GM13977 (cell line): ENCODE results near the gene LMF2.

ENCODE experiments used
- DNase-seq: peaks from one replicate; pipeline ENCODE4 v3.0.0; 2012; ENCODE audit warnings: low spot score
- in situ Hi-C: fragments of 300-500 bp; cut with MboI; formaldehyde crosslinking; loops from one replicate; pipeline ENCODE4 v1.12.0; 2022; ENCODE audit warnings: low sequenced_read_pairs, low pct_unique_long_range_greater_than_20kb, mixed read lengths, inconsistent platforms; ENCODE audit not compliant: unreplicated experiment
- TF ChIP-seq, protein P1 (sequence below): IDR thresholded peaks from 2 replicates; pipeline ENCODE4 v1.5.1; 2012; ENCODE audit warnings: mild to moderate bottlenecking, control low read depth; ENCODE audit not compliant: insufficient read depth; ENCODE audit errors: extremely low read depth, missing control alignments

LMF2 gene

DNA sequence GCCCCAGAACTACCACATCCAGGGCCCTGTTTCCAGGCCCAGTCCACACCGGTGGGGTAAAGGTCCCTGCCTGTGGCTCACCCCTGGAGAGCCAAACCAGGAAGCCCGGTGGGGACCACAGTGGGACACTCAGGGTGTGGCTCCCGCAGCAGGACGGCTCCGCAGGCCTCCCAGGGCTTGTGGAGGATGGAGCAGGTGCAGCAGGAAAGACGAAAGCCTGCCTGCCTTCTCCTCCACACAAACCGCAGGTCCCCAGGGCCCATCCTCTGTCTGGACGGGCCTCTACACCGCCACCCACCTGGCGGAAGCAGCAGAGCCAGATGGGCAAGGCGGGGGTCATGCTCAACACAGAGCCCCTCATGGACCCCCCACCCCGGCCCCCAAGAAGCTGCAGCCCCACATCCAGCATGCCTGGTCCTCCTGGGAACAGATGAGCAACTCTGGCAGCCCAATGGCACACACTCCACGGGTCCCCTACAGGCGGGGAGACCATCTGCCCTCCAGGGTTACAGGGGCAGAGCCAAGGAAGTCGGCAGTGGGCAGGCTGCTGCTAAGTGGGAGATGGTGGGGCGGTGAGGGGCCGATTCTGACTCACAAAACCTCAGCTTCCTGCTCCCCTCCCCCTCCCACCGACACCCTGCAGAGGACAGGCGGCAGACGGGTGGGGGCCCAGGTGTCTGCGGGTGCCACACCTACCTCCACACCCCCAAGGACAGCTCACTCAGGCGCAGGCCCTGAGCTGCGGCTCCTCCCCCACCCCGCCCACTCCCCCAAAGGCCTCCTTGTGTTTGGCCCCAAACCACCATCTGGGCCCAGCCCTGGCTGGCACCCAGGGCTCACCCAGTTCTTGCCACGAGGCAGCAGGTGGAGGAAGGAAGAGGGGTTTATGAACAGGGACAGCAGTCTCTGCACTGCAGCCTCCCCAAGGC, 37.9 kb downstream of the LMF2 start:
- TF ChIP-seq, protein P1, sequence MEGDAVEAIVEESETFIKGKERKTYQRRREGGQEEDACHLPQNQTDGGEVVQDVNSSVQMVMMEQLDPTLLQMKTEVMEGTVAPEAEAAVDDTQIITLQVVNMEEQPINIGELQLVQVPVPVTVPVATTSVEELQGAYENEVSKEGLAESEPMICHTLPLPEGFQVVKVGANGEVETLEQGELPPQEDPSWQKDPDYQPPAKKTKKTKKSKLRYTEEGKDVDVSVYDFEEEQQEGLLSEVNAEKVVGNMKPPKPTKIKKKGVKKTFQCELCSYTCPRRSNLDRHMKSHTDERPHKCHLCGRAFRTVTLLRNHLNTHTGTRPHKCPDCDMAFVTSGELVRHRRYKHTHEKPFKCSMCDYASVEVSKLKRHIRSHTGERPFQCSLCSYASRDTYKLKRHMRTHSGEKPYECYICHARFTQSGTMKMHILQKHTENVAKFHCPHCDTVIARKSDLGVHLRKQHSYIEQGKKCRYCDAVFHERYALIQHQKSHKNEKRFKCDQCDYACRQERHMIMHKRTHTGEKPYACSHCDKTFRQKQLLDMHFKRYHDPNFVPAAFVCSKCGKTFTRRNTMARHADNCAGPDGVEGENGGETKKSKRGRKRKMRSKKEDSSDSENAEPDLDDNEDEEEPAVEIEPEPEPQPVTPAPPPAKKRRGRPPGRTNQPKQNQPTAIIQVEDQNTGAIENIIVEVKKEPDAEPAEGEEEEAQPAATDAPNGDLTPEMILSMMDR = no peak
- in situ Hi-C loops = no loop called here
- DNase-seq = peak; percentile 95

DNA sequence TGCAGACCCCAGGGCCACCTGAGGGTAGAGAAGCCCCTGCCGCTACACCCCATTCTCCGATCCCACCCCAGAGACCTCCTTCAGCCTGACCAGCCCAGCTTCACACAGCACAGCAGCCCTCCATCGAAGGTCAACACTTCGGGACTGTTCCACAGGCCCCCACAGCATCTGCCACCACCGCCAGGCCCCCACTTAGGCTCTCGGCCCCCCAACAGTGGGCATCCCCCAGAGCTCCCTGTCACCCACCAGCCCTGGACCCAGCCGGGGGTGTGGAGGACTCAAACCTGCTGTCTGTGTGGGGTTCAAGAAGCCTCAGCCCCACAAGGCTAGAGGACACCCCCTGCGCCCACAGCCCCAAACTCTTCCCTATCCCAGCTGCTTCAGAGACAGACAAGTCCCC, 38.9 kb downstream of the LMF2 start:
- DNase-seq = no peak
- TF ChIP-seq, protein P1 = no peak
- in situ Hi-C loops = no loop called here

DNA sequence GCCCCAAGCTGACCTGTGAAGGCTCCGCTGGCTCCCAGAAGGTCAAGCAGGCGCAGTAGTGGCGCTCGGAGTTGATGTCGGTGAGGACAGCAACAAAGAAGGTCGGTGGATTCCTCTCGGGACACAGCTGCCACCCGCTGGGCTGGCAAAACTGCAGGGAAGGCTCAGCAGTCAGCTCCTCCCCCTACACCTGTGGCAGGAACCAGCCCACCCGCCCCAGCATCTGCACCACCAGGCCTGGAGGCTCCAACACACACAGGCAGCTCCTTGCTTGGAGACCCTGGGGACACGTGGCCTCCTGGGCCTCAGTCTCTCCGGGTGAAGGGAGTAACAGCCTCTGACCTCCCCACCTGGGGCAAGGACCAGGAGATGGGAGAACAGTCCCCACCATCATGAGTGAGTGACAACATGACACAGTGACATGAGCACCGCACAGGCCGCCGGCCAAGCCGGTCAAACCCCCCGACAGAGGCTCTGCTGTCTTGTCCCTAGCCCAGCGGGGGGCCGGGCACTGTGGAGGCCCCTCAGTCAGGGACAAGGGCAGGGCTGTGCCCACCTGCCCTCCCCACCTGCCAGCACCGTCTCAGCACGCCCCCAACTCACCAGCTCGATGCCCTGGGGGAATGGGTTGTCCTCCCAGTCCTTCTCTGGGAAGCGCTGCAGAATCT, 39.6 kb downstream of the LMF2 start:
- in situ Hi-C loops = no loop called here
- no peak for DNase-seq
- TF ChIP-seq, protein P1 = no peak

DNA sequence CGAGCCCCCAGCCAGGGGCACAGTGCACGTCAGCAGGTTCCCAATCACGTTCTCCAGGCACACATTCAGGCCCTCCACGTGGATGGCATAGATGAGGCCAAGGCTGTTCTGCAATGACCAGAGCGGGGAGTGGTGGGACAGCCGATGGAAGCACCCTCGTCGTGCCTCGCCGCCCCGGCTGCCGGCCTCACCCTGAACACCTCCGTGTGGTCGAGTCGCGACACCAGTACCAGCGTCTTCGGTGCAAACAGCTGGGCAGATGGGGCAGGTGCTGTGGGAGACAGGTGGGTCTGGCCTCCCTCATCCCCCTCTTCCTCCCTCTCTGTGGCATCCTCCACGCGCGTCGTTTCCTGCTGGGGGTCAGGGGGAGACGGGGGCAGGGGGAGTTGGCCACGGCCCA, 40.2 kb downstream of the LMF2 start:
- TF ChIP-seq, protein P1 = no peak
- in situ Hi-C loops = no loop called here
- no peak for DNase-seq

DNA sequence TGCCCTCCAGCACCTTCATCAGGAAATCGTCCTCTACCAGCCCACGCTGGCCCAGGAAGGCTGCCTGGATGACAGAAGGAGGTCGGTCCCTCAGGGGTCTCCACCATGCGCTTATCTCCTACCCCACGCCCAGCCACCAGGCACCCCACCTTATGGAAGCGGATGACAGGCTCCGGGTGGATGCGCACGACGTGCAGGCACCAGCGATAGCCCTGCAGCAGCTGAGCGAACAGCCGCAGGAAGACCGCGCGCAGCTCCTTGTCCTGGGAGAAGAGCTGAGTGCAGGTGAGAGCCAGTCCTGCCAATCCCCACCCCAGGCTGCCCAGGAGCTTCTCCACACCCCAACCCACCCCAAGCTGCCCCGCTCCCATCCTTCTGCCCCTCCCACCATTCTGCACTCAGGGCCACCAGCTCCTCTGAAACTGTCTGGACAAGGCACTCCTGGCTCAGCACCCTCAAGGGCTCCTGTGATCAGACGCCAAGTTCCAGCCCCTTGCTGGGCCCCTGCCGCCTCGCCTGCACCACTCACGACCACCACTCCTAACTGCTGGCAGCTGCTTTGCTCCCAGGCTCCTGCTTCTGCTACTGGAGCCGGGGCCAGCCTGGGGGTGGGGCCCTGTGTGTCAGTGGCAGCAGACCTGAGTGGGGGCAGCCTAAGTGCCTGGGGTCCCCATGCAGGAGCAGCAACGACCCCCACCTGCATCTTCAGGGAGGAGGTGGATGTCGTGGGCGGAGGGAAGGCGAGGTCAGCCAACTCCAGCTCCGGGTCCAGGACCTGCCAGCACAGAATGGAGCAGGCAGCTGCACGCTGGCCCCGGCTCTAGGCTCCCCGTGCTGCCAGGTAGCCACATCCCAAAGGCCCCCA, 42.2 kb downstream of the LMF2 start:
- TF ChIP-seq, protein P1 = no peak
- DNase-seq = no peak
- in situ Hi-C loops = no loop called here

DNA sequence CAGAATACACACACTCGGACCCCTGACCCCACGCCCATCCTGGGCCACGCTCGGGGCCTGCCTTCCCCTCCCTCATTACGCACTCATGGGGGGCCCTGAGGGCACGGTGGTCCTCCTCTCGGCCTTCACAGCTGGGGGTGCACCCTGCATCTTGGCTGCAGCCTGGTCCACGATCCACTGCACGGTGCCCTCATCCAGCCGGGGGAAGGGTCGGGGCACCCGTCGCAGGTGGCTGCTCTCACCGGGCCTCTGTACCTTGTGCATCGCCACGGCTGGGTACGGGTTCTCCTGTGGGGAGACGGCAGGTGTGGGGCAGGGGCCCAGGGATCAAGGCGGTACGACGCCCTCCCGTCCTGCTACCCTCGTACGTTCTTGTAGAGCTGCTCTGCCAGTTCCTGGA, 43.1 kb downstream of the LMF2 start:
- in situ Hi-C loops = no loop called here
- TF ChIP-seq, protein P1 = no peak
- no peak for DNase-seq
